Measurements from ENCODE around the gene DCLK1. TPM values are rescaled to one million over a fixed set of nuclear protein-coding genes. Genes with fewer than 3 reads are reported as not detected.

Gene DCLK1
- total RNA-seq, 1 experiment from 2014 or later = 0.10 TPM

GRCh38 chr13:35851356-35851755 lies 279.8 kb downstream of the DCLK1 start:
- Histone ChIP-seq H3K27ac (ENCODE audit: low read depth, low read length) (no peak overlapping the region), H3K9ac (ENCODE audit: low read length) (no peak overlapping the region), H3K4me1 (ENCODE audit: control insufficient read depth in 1 of 2, insufficient read depth in 2 of 2, low read length in 2 of 2) (peaks cover 14 to 15% of the 10 kb centered on the region in 2 experiments), H3K79me2 (ENCODE audit: insufficient read depth, low read length) (no peaks in the 10 kb centered on the region), H4K20me1 (ENCODE audit: insufficient read depth) (no peaks in the 10 kb centered on the region), H3K9me2 (ENCODE audit: insufficient read depth) (no peaks in the 10 kb centered on the region), H2AFZ (ENCODE audit: low read depth, low read length, poor library complexity, severe bottlenecking) (no peak overlapping the region), H3K4me3 (replicated peaks in 1 of 2; ENCODE audit: low read depth in 1 of 2, low read length in 2 of 2) (no peak overlapping the region), H3K27me3 (ENCODE audit: insufficient read depth, low read length) (peaks cover 46% of the 10 kb centered on the region), H3K36me3 (ENCODE audit: control insufficient read depth in 1 of 2, insufficient read depth in 2 of 2, low read length in 2 of 2) (no peaks in the 10 kb centered on the region), H3K4me2 (ENCODE audit: low read length) (no peak overlapping the region), H3K9me3 (ENCODE audit: control insufficient read depth in 1 of 2, insufficient read depth in 1 of 2, low read depth in 1 of 2, low read length in 2 of 2) (no peaks in the 10 kb centered on the region)
- TF ChIP-seq RAD21 (IDR thresholded peaks at IDR 0.05; ENCODE audit: low read depth) (no peak), SIN3A (IDR thresholded peaks at IDR 0.05; ENCODE audit: low read depth) (no peak), SRF (IDR thresholded peaks at IDR 0.05; ENCODE audit: low read depth) (no peak), FOSL1 (IDR thresholded peaks at IDR 0.05; ENCODE audit: low read depth) (no peak), ZFX (IDR thresholded peaks at IDR 0.05) (no peak), POLR2A (IDR thresholded peaks at IDR 0.05; ENCODE audit: borderline replicate concordance, extremely low read depth, insufficient read depth, insufficient read length) (no peak), ELF1 (IDR thresholded peaks at IDR 0.05; ENCODE audit: borderline replicate concordance, low read depth) (no peak), EZH2 (IDR thresholded peaks at IDR 0.05) (no peak), EZH2phosphoT487 (IDR thresholded peaks at IDR 0.05; ENCODE audit: borderline replicate concordance) (no peak), ZNF274 (IDR thresholded peaks at IDR 0.05; ENCODE audit: low read depth, low read length) (no peak), REST (IDR thresholded peaks at IDR 0.05; ENCODE audit: low read depth) (no peak), CBX3 (IDR thresholded peaks at IDR 0.05; ENCODE audit: low read depth) (no peak), SP1 (IDR thresholded peaks at IDR 0.05; ENCODE audit: low read depth) (no peak), CEBPB (IDR thresholded peaks at IDR 0.05; ENCODE audit: low read depth) (no peak), YY1 (IDR thresholded peaks at IDR 0.05; ENCODE audit: extremely low read depth, insufficient replicate concordance, low read depth, low read length) (no peak), POLR2AphosphoS5 (IDR thresholded peaks at IDR 0.05; ENCODE audit: low read depth, low read length) (no peak)
- TF ChIP-seq, protein P1, sequence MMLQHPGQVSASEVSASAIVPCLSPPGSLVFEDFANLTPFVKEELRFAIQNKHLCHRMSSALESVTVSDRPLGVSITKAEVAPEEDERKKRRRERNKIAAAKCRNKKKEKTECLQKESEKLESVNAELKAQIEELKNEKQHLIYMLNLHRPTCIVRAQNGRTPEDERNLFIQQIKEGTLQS (IDR thresholded peaks at IDR 0.05) = no peak
- TF ChIP-seq, protein P2, sequence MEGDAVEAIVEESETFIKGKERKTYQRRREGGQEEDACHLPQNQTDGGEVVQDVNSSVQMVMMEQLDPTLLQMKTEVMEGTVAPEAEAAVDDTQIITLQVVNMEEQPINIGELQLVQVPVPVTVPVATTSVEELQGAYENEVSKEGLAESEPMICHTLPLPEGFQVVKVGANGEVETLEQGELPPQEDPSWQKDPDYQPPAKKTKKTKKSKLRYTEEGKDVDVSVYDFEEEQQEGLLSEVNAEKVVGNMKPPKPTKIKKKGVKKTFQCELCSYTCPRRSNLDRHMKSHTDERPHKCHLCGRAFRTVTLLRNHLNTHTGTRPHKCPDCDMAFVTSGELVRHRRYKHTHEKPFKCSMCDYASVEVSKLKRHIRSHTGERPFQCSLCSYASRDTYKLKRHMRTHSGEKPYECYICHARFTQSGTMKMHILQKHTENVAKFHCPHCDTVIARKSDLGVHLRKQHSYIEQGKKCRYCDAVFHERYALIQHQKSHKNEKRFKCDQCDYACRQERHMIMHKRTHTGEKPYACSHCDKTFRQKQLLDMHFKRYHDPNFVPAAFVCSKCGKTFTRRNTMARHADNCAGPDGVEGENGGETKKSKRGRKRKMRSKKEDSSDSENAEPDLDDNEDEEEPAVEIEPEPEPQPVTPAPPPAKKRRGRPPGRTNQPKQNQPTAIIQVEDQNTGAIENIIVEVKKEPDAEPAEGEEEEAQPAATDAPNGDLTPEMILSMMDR (IDR thresholded peaks at IDR 0.05 in 2 of 3, conservative IDR thresholded peaks at IDR 0.05 in 1 of 3; ENCODE audit: borderline replicate concordance in 1 of 3, insufficient read depth in 1 of 3, low read depth in 2 of 3, low read length in 2 of 3) = no peak
- TF ChIP-seq, protein P3, sequence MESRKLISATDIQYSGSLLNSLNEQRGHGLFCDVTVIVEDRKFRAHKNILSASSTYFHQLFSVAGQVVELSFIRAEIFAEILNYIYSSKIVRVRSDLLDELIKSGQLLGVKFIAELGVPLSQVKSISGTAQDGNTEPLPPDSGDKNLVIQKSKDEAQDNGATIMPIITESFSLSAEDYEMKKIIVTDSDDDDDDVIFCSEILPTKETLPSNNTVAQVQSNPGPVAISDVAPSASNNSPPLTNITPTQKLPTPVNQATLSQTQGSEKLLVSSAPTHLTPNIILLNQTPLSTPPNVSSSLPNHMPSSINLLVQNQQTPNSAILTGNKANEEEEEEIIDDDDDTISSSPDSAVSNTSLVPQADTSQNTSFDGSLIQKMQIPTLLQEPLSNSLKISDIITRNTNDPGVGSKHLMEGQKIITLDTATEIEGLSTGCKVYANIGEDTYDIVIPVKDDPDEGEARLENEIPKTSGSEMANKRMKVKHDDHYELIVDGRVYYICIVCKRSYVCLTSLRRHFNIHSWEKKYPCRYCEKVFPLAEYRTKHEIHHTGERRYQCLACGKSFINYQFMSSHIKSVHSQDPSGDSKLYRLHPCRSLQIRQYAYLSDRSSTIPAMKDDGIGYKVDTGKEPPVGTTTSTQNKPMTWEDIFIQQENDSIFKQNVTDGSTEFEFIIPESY (IDR thresholded peaks at IDR 0.05; ENCODE audit: extremely low read depth, insufficient replicate concordance, low read length) = no peak
- ChIA-PET CTCF (no interaction called here), POLR2A (no interaction called here), RAD21 (ENCODE audit: low non-redundant PET in 1 of 2, low total read pairs in 2 of 2, uncharacterized antibody in 2 of 2, unreplicated experiment in 2 of 2) (no interaction called here)
- intact Hi-C loops (cut with micrococcal nuclease) = no loop called here
- BruUV-seq (replicated peaks) = no TSS peak
- DNase-seq (ENCODE audit: low read depth, low spot score) (no peak), ATAC-seq (no peak)
